Endothelial cell (in vitro differentiated cells): ENCODE results near the gene LPAR5. TPM values are rescaled to one million over a fixed set of nuclear protein-coding genes. Genes with fewer than 3 reads are reported as not detected.

Experiments used
- DNase-seq: peaks from one replicate; pipeline ENCODE4 v3.0.0; 2021; ENCODE audit warnings: low spot score
- H3K27ac Mint-ChIP-seq: one replicate; pipeline ENCODE4 v1.8.0; 2021; ENCODE audit warnings: mixed read lengths, inconsistent platforms; ENCODE audit not compliant: unreplicated experiment
- H3K27me3 Mint-ChIP-seq: one replicate; pipeline ENCODE4 v1.8.0; 2021; ENCODE audit warnings: mild to moderate bottlenecking, moderate library complexity, mixed read lengths, inconsistent platforms; ENCODE audit not compliant: unreplicated experiment
- H3K36me3 Mint-ChIP-seq: one replicate; pipeline ENCODE4 v1.8.0; 2021; ENCODE audit warnings: mild to moderate bottlenecking, low read depth, mixed read lengths, inconsistent platforms; ENCODE audit not compliant: unreplicated experiment
- H3K4me1 Mint-ChIP-seq: one replicate; pipeline ENCODE4 v1.8.0; 2021; ENCODE audit warnings: mild to moderate bottlenecking, mixed read lengths, inconsistent platforms; ENCODE audit not compliant: unreplicated experiment
- H3K4me3 Mint-ChIP-seq: one replicate; pipeline ENCODE4 v1.8.0; 2021; ENCODE audit warnings: mild to moderate bottlenecking, mixed read lengths, inconsistent platforms; ENCODE audit not compliant: unreplicated experiment
- H3K9me3 Mint-ChIP-seq: one replicate; pipeline ENCODE4 v1.8.0; 2021; ENCODE audit warnings: mixed read lengths, inconsistent platforms; ENCODE audit not compliant: unreplicated experiment
- total RNA-seq: library from RNA; stranded (reverse); fragmentation: NEBNext Ultra II Directional; extraction: Animal tissue kit (Norgen Biotek cat#: 25700); gene quantifications from one replicate; pipeline ENCODE4 v1.2.1, GENCODE V29; 2021; ENCODE audit not compliant: unreplicated experiment
- TF ChIP-seq, protein P1 (sequence below): fragments of 200-600 bp; sonication (generic); IDR thresholded peaks from one replicate; pipeline ENCODE4 v1.5.0; 2021; ENCODE audit warnings: antibody characterized with exemption; ENCODE audit not compliant: unreplicated experiment

The LPAR5 gene
- total RNA-seq, 1 donor from 2014 or later, result 2.7 TPM

DNA sequence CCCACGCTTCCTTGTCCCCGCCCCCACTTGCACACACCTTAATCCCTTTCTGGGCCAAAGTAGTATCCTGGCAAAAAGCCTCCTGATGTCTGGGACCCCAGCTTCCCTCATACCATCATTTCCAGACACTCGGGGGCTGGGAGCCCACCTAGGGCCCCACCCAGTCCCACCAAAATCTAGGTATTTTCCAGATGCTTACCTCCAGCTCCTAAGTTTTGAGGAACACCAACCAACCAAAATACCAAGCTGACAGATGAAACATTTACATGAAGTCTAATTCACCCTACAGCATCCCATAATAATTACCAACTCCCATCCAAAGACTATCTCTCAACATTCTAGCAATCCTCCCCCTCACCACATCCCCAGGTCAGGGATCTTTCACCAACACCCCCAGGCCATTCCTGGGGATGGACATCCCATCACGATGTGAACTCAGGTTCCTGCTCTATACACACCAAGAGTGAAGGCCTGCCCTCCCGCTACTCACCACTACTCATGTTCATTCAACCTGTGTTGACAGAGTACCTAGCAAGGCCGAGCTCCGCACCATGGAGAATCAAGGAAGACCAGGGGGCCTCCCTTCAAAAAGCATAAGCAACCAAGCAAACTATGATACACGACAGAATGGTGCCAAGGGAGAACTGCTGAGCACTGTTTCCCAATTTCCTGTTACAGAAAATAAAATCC lies 27.0 kb downstream of the LPAR5 start:
- Mint-ChIP-seq H3K4me1 (peaks cover 40% of the 10 kb centered on the region), H3K27me3 (peaks cover 14% of the 10 kb centered on the region), H3K36me3 (peaks cover 20% of the 10 kb centered on the region), H3K4me3 (no peak overlapping the region), H3K9me3 (no peaks in the 10 kb centered on the region), H3K27ac (no peak overlapping the region)
- no peak for DNase-seq
- TF ChIP-seq, protein P1, sequence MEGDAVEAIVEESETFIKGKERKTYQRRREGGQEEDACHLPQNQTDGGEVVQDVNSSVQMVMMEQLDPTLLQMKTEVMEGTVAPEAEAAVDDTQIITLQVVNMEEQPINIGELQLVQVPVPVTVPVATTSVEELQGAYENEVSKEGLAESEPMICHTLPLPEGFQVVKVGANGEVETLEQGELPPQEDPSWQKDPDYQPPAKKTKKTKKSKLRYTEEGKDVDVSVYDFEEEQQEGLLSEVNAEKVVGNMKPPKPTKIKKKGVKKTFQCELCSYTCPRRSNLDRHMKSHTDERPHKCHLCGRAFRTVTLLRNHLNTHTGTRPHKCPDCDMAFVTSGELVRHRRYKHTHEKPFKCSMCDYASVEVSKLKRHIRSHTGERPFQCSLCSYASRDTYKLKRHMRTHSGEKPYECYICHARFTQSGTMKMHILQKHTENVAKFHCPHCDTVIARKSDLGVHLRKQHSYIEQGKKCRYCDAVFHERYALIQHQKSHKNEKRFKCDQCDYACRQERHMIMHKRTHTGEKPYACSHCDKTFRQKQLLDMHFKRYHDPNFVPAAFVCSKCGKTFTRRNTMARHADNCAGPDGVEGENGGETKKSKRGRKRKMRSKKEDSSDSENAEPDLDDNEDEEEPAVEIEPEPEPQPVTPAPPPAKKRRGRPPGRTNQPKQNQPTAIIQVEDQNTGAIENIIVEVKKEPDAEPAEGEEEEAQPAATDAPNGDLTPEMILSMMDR, result no peak

DNA sequence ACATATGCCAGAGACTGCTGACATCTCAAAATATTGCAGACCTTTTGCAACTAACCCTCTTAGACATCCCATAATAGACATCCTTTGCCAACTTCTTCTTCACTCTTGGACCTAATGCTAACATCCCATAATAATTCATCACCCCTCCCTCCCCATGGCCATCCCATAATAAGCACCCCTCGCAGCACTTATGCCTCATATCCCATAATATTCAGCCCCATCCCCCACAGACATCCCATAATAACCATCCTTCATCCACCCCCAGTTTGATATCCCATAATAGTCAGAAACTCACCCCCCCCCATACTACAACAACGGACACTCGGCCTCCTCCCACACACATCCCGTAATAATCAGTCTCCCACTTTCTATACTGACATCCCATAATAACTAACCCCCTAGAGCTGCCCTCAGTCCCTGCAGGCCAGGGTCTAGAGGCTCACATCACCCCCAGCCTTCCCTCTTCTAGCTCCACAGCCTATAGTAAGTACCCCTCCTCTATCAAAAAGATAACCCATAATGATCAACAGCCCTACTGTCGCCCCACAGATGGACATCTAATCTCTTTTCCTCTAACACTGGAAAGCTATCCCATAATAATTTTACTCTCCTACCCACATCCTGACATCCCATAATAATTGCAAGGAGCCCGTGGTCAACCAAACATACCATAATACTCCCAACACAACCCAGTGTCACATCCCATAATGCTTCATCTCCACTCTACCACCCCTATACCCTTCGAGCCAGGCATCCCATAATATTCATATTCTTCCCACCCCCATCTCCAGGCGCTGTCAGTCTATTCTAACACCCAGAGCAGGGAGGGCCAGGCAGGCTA lies 27.8 kb downstream of the LPAR5 start:
- no peak overlapping the region for H3K4me3 Mint-ChIP-seq
- H3K36me3 Mint-ChIP-seq, result peaks cover 24% of the 10 kb centered on the region
- TF ChIP-seq, protein P1, result no peak
- DNase-seq, result no peak
- no peaks in the 10 kb centered on the region for H3K9me3 Mint-ChIP-seq
- peaks cover 14% of the 10 kb centered on the region for H3K27me3 Mint-ChIP-seq
- H3K4me1 Mint-ChIP-seq, result peaks cover 38% of the 10 kb centered on the region
- no peak overlapping the region for H3K27ac Mint-ChIP-seq

DNA sequence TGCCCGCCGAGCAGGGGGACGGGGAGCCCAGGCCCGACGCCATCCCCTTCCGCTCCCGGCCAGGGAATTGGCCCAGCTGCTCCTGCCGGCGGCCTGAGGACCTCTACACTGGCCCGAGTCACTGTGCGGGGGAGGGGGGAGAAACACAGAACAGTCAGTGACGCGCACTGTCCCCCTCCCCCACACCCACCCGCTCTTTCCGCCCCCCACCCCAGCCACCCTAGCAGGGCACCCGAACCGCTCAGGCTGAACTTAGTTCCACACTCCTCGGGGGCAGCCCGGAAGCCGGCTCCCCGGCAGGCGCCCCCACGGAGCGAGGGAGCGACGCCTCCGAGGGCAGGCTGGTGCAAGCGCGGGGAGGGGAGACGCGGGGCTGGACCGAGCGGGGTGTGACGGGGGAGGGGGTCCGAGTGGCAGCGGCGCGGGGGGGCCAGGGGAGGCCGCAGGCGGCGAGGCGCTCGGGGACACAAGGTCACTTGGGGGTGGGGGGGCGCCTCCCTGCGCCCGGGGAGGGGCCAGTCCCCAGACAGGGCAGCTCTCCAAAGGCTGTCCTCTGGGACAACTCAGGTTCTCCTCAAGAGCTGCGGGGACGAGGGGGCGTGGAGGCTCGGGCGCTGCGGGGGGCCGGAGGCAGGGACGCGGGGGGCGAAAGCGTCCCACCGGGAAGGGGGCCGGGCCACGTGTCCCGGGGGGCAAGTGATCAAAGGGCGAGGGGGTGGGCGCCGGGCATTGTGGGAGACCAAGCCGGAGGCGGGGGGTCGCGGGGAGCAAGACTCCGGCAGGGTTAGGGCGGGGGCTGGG lies 29.2 kb downstream of the LPAR5 start:
- TF ChIP-seq, protein P1, result no peak
- peak; percentile 72 for DNase-seq
- Mint-ChIP-seq H3K27ac (no peak overlapping the region), H3K36me3 (peaks cover 29% of the 10 kb centered on the region), H3K4me1 (peaks cover 26% of the 10 kb centered on the region), H3K27me3 (peaks cover 10% of the 10 kb centered on the region), H3K9me3 (no peaks in the 10 kb centered on the region), H3K4me3 (peak overlapping the region; percentile 95)

DNA sequence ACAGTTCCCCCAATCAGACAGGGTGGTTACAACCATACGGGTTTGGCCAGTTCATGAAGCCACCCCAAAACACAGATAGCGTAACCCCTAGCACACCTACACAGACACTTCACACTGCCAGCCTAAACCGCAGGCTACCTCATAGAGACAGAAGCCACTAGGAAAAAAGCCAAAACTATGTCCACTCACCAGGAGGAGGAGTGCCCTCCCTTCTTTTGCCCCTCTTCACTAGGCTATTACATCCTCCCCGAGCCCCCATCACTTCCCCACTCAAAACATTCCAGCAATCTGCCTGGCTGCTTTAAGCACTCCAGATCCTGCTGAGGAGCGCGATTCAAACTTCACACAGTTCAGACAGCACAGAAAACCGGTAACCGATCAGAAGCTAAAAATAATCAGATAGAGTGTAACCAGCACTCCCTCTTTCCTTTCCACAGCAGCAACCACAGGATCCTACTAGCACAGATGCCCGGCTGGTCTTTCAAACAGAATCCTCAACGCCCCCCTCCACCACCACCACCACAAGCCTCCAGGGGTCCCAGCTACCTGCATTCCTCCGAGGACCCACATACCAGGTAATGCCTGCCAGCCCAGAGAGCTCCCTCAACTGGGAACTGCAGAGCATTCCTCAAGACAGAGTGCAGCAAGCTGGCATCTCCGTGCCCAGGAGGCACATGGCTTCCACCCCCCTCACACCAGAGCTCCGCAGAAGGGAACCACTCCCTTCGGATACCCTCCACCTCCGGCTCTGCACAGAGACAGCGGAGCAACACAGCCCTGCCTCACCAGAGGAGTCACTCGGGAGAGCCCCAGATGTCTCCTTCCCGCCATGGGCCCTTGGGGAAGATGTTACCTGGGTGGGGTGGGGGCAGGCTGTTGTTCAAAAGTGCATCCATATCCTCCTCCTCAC lies 30.1 kb downstream of the LPAR5 start:
- peak overlapping the region; percentile 75 for H3K27ac Mint-ChIP-seq
- peaks cover 25% of the 10 kb centered on the region for H3K4me1 Mint-ChIP-seq
- peak; percentile 16 for DNase-seq
- TF ChIP-seq, protein P1, result no peak
- H3K36me3 Mint-ChIP-seq, result peaks cover 37% of the 10 kb centered on the region
- no peaks in the 10 kb centered on the region for H3K9me3 Mint-ChIP-seq
- H3K4me3 Mint-ChIP-seq, result peak overlapping the region; percentile 95
- H3K27me3 Mint-ChIP-seq, result peaks cover 14% of the 10 kb centered on the region
